ENCODE data around the gene GLI3. TPM values are rescaled to one million over a fixed set of nuclear protein-coding genes. Genes with fewer than 3 reads are reported as not detected.

GLI3 gene
- polyA plus RNA-seq, 1 experiment = 6.0 TPM

- H3K27ac ChIP-seq (ENCODE audit: low read depth, low read length) = peak overlapping the region; percentile 70
- no peaks in the 10 kb centered on the region for H3K9me3 ChIP-seq (ENCODE audit: control insufficient read depth, insufficient read depth, low read length)
- H3K27me3 ChIP-seq (ENCODE audit: control insufficient read depth, insufficient read depth, low read length) = no peaks in the 10 kb centered on the region
- TF ChIP-seq CTCF (IDR thresholded peaks at IDR 0.05; ENCODE audit: low read depth, low read length) = no peak
- no peak overlapping the region for H3K4me3 ChIP-seq (ENCODE audit: low read depth, low read length)
- CTCF ChIA-PET = interaction anchor here (0.9 to 1.2 kb wide), 4 partner anchors 11 to 156 kb away, joined by 3 read pairs; no protein-coding TSS in a partner anchor
- DNase-seq (ENCODE audit: low read depth, low spot score) = no peak
- POLR2A ChIA-PET = no interaction called here
Observed at GRCh38 chr7:42096681-42097561, 140.1 kb downstream of the GLI3 start.

- CTCF ChIA-PET = interaction anchor here (1.1 kb wide), 1 partner anchor 156 kb away, joined by 3 read pairs; no protein-coding TSS in a partner anchor
- POLR2A ChIA-PET = no interaction called here
- Histone ChIP-seq H3K4me3 (ENCODE audit: low read depth, low read length) (no peak overlapping the region), H3K9me3 (ENCODE audit: control insufficient read depth, insufficient read depth, low read length) (no peaks in the 10 kb centered on the region), H3K27me3 (ENCODE audit: control insufficient read depth, insufficient read depth, low read length) (no peaks in the 10 kb centered on the region), H3K27ac (ENCODE audit: low read depth, low read length) (peak overlapping the region; percentile 70)
- no peak for TF ChIP-seq CTCF (IDR thresholded peaks at IDR 0.05; ENCODE audit: low read depth, low read length)
- no peak for DNase-seq (ENCODE audit: low read depth, low spot score)
Observed at GRCh38 chr7:42096268-42096667, 140.7 kb downstream of the GLI3 start.

GRCh38 chr7:42095791-42096190 is 141.2 kb downstream of the GLI3 start:
- no peak overlapping the region for H3K4me3 ChIP-seq (ENCODE audit: low read depth, low read length)
- ChIA-PET CTCF (no interaction called here), POLR2A (no interaction called here)
- H3K9me3 ChIP-seq (ENCODE audit: control insufficient read depth, insufficient read depth, low read length) = no peaks in the 10 kb centered on the region
- H3K27me3 ChIP-seq (ENCODE audit: control insufficient read depth, insufficient read depth, low read length) = no peaks in the 10 kb centered on the region
- TF ChIP-seq CTCF (IDR thresholded peaks at IDR 0.05; ENCODE audit: low read depth, low read length) = no peak
- DNase-seq (ENCODE audit: low read depth, low spot score) = no peak
- H3K27ac ChIP-seq (ENCODE audit: low read depth, low read length) = no peak overlapping the region

GRCh38 chr7:42093349-42093905 is 143.6 kb downstream of the GLI3 start:
- Histone ChIP-seq H3K27me3 (ENCODE audit: control insufficient read depth, insufficient read depth, low read length) (no peaks in the 10 kb centered on the region), H3K4me3 (ENCODE audit: low read depth, low read length) (no peak overlapping the region), H3K9me3 (ENCODE audit: control insufficient read depth, insufficient read depth, low read length) (no peaks in the 10 kb centered on the region), H3K27ac (ENCODE audit: low read depth, low read length) (no peak overlapping the region)
- ChIA-PET CTCF (interaction anchor here (1.0 kb wide), 1 partner anchor 21 kb away, joined by 3 read pairs; no protein-coding TSS in a partner anchor), POLR2A (no interaction called here)
- no peak for TF ChIP-seq CTCF (IDR thresholded peaks at IDR 0.05; ENCODE audit: low read depth, low read length)
- no peak for DNase-seq (ENCODE audit: low read depth, low spot score)

All from AG04450 (cell line).